Fibroblast of peridontal ligament (primary cell): ENCODE measurements around the gene PDK2.

ENCODE experiments used
- DNase-seq: peaks from one replicate; pipeline ENCODE4 v3.0.0-alpha.2; 2010; ENCODE audit errors: extremely low read depth

PDK2 gene

GRCh38 chr17:50117202-50118051, 22.3 kb downstream of the PDK2 start:
- DNase-seq = peak; percentile 24

DNA sequence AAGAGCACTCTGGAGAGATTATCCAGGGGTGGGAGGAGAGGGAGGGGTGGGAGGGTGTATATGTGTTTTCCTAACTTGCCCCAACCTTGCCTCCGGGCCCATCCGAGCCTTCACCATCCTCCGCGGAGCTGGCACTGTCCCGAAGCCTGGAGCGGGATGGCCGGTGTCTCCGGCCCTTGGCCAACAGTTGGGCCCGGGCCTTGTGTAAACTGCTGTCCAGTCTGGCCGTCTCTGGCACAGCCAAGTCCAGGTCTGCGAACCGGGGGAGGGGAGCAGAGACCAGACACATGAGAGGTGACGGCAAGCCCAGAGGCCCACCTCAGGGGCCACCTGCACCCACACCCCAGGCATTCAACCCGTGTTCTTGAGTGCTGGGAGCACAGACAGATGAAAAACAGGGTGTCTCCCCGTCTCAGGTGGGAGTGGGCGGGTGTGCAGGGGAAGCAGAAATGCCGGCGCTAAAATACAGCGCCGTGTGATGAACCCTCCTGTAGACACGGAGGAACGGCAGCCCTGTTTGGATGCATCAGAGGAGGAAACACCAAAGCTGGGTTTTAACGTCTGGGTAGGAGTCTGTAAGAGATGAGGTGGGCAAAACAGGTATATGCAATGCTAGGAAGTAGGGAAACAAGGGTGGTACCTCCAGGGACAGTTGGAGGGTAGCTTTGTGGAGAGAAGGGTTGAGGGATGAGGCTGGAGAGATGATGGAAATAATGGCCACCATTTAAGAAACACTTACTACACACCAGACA, 23.1 kb downstream of the PDK2 start:
- DNase-seq = no peak

- no peak for DNase-seq
These were observed 23.7 kb downstream of the PDK2 start for GRCh38 chr17:50118828-50119218.

DNA sequence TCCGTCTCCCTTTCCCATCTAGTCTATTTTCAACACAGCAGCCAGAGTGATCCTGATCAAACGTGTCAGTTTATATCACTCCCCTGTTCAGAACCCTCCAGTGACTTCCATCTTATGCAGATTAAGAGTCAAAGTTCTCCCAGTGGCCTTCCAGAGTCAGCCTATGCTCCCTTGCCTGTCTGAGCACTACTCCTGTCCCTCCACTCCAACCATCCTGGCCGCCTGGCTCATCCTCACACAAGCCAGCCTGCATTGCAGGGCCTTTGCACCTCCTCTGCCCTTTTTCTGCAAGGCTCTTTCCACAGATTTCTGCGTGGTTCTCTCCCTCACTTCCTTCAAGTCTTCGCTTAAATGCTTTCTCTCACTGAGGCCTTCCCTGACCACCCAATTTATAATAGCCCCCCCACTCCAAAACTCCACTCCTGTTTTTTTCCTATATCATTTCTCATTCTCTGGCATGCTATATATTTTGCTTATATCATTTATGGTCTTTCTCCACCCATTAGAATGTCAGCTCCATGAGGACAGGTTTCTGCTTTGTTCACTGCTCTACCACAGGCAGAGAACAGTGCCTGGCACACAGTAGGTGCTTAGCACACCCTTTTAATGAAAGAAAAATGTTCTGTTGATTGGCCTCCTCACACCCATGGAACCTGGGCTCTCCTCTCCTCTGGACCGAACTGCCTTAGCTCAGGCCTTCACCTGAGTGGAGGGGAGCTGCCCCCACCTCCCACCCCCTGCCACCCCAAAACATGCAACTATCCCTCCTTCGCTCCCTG, 25.5 kb downstream of the PDK2 start:
- no peak for DNase-seq

GRCh38 chr17:50122945-50123344, 27.8 kb downstream of the PDK2 start:
- no peak for DNase-seq

- peak; percentile 27 for DNase-seq
These were observed 28.6 kb downstream of the PDK2 start for GRCh38 chr17:50123649-50124349.

DNA sequence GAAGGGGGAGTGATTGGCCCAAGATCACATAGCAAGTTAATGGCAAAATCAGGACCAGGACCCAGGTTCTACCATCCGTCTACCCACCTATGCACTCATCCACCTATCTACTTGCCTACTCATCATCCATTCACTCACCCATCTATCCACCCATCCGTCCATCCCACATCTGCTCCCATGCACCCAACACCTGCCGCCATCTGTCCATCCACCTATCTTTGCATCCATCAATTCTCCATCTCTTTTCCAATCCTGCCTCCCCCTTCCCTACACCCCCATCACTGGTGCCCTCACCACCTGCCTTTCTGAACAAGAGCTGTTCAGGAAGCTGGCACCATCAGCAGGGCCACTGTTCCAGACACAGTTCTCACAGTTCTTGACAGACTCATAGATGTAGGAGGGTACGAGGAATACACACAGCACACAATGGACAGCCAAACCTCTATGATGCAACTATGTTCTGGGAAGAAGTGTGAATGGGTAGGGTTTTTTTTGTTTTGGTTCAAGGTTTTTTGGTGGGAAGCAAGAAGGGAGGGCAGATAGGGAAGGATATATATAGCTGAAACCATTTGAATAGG, 30.4 kb downstream of the PDK2 start:
- DNase-seq = no peak

DNA sequence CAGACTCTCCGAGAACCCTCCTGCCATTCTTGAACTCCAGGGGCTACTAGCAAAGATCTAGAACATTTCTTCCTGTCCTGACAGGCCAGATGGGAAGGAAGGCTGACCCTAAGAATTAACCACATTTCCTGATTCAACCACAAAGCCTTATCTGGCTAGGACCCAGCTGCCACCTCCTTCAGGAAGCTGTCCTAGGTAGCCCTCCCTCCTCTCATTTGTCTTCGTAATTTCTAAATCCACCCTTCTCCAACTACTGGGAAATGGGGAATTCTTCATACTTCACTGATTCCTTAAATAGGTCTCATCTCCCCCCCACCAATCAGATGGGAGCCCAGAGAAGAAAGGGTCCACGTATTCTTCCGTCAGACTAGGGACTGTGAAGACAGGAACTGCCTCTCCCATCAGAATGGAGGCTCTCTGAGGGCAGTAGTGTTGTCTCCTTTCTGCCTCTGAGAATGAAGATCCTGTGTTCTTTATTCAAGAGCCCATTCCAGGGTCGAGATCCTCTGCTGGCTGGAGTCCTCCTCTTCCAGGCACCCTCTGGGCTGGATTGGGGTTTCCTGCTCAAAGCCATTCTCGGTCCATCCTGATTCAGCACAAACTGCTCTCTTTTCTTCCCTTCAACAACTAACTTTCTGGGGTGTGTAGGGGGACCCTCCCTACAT, 32.7 kb downstream of the PDK2 start:
- DNase-seq = no peak

- DNase-seq = no peak
These were observed 33.5 kb downstream of the PDK2 start for GRCh38 chr17:50128441-50129352.

GRCh38 chr17:50129353-50129727, 34.2 kb downstream of the PDK2 start:
- DNase-seq = no peak

- no peak for DNase-seq
These were observed 34.8 kb downstream of the PDK2 start, which contains the start of gene SAMD14 for GRCh38 chr17:50129728-50130558. Gene SAMD14 (minus strand): TSS chr17:50130160. CDS start chr17:50124959, 5,201 bp downstream.

DNA sequence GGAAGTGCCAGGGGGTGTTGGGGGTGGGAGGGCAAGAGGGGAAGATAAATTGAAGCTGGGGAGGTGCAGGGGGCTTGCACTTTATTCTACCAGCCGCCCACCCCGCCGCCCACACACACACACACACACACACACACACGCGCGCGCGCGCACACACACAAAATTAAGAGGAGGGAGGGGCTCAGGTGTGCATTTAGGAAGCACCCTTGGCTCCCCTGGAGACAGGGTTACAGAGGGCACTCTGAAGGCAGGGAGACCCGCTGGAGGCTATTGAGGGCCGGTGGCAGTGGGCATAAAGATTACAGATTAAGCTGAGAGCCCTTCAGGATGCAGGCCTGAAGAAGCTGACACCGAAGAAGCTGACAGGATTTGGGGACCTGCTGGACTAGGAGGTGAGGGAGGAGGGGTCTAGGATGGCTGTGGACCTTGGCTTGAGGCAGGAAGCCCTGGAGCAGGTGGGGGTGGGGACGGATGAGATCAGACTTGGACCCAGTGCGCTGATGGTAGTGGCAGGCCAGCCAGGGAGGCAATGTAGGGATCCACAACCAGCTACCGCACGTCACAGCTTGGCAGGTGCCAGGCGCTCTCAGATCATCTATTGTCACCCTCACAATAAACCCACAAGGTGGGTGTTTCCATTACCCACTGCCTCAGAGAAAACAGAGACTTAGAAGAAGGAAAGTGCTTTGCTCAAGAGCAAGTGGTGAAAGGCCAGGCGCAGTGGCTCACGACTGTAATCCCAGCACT, 35.6 kb downstream of the PDK2 start:
- DNase-seq = no peak

DNA sequence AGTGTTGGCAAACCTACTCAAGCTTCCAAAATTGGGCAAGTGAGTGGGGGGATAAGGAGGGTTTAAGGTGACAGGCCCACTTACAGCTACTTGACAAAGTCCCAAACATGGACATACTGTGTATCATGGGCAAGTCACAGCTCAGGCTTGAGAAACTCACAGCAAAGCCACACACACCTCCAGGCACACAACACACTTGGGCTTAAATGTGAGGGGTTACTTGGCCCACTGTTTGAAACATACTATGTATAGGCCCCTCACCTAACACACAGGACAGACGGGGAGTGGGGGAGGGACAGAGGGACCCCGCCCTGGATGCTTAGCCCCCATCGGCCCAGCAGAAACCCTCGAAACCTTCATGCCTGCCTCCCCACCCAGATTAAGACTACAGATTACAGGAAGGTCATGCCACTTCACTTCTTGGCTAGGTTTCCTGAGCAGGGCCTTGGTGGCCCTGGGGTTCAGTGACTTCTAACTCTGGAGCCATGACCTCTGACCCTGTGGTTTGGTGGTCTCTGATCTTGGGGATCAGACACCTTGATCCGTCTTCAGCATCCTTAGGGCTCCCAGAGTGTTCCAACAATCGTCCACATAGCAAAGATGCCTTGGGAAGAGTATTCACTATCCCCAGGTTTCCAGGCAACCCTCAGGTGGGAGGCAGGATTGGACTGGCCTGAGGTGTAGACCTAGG, 37.1 kb downstream of the PDK2 start:
- DNase-seq = no peak

DNA sequence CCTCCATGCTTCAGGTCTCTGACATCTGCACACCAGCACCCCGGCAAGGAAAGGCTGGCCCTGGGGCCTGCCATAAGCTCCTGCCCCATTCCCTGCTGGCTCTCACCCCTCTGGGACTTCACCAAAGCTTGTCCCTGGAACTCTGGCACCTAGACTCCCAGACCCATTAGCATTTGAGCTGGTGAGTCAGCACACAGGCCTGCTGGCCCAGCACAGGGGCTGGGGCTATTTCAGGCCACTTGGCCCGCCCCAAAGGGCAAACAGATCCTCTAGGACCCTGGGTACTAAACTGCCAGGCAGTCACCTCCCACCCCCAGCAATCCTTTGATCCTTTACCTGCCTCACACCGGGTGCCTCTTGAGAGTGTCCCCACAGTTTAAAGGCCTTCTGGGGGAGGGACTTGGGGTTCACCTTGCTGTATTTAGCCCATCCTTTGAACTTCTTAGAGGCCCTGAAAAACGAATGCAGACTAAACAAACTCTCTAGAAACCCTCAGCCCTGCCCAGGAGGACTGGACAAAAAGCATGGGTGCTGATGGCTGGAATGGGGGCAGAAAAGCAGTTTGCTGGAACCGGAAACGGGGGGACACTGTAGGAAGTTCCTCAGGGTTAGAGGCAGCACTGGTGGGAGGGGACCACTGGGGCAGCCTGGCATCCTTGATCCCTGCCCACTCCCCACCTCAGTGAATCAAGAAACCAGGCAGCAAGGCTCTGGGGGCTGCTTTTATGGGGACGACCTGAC, 38.0 kb downstream of the PDK2 start:
- DNase-seq = no peak

DNA sequence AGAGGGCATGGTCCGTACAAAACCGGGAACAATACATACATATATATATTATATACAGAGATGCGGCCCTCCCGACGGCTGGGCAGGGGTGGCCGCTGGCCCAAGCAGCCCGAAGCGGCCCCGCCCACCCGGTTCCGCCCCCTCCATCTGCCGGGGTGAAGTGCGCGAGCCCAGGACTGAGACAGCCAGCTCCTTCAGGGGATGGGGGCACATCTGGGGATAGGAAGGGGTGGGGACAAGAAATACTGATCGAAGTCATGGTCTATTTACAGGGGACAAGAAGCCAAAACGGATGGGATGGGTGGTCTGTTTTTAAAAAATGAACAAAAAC, 38.6 kb downstream of the PDK2 start:
- no peak for DNase-seq

- DNase-seq = no peak
These were observed 39.3 kb downstream of the PDK2 start for GRCh38 chr17:50134206-50135110.
